ENCODE results near the gene SORBS1.

DNA sequence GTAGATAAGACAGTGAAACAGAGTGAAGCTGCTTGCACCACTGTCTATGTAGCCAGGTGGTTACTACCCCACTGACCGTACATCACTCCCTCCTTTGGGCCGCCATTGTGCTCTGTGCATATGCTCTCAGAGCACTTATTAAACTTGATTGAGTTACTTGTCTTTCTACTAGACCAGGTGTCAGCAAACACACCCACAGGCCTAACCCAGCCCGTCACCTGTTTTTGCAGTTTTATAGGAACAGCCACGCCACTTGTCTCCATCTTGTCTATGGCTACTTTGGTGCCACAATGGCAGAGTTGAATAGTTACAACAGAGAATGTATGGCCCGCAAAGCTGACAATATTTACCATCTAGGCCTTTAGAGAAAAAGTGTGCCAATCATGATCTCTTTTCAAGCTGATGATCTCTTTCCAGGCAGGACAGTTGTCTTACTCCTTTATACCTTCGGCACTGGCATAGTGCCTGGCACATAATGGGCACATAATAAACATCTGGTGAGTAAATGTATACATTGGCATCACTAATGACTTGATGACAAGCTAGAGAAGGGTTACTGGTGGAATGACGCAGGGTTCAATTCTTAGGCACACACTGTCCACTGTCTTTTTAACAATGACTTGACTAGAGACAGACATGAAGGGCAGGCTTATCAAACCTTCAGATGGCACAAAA is 36.7 kb downstream of the SORBS1 start:
- no peak for TF ChIP-seq CTCF (IDR thresholded peaks at IDR 0.05)
- TF ChIP-seq EP300 (IDR thresholded peaks at IDR 0.05; ENCODE audit: low read depth) = no peak
- peak in 1 of 3 donors; percentile 17 for TF ChIP-seq POLR2AphosphoS5 (IDR thresholded peaks at IDR 0.05)
